Gastroesophageal sphincter (tissue), 3 donors: ENCODE data around the gene CAMK1D.

ENCODE experiments used
- CTCF ChIP-seq, 4 experiments: fragments of 200-600 bp in 2 of 4; fragments of 450-650 bp in 2 of 4; sonication (generic) in 1 of 4; IDR thresholded peaks; one replicate each; pipeline ENCODE4 v1.5.1; 2017 to 2019; ENCODE audit warnings: antibody characterized with exemption in 4 of 4, mild to moderate bottlenecking in 2 of 4, moderate library complexity in 2 of 4
- POLR2A ChIP-seq, 2 donors: fragments of 450-650 bp; IDR thresholded peaks; one replicate each; pipeline ENCODE4 v1.6.1; 2017; ENCODE audit warnings: antibody characterized with exemption in 2 of 2, mild to moderate bottlenecking in 2 of 2, moderate library complexity in 1 of 2
- POLR2AphosphoS5 ChIP-seq: sonication (generic); formaldehyde crosslinking; IDR thresholded peaks from one replicate; pipeline ENCODE4 v1.6.1; 2017; ENCODE audit warnings: antibody characterized with exemption

- no peak for TF ChIP-seq POLR2A (IDR thresholded peaks at IDR 0.05)
- TF ChIP-seq CTCF (IDR thresholded peaks at IDR 0.05) = no peak
- TF ChIP-seq POLR2AphosphoS5 = no peak
Measured at GRCh38 chr10:12430406-12430982, 81.1 kb downstream of the CAMK1D start.
